C4-2B (cell line): ENCODE data around the gene CLCF1.

Experiments
- ZFX ChIP-seq: fragments of 450-650 bp; IDR thresholded peaks from 2 replicates; pipeline ENCODE4 v1.6.1; 2017
- TF ChIP-seq, protein P1 (sequence below): fragments of 450-650 bp; conservative IDR thresholded peaks from 2 replicates; pipeline ENCODE4 v1.5.1; 2017; ENCODE audit warnings: mild to moderate bottlenecking

GRCh38 chr11:67400251-67400941 lies 27.0 kb upstream of the CLCF1 start:
- TF ChIP-seq, protein P1, sequence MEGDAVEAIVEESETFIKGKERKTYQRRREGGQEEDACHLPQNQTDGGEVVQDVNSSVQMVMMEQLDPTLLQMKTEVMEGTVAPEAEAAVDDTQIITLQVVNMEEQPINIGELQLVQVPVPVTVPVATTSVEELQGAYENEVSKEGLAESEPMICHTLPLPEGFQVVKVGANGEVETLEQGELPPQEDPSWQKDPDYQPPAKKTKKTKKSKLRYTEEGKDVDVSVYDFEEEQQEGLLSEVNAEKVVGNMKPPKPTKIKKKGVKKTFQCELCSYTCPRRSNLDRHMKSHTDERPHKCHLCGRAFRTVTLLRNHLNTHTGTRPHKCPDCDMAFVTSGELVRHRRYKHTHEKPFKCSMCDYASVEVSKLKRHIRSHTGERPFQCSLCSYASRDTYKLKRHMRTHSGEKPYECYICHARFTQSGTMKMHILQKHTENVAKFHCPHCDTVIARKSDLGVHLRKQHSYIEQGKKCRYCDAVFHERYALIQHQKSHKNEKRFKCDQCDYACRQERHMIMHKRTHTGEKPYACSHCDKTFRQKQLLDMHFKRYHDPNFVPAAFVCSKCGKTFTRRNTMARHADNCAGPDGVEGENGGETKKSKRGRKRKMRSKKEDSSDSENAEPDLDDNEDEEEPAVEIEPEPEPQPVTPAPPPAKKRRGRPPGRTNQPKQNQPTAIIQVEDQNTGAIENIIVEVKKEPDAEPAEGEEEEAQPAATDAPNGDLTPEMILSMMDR = no peak
- no peak for TF ChIP-seq ZFX
